GM23248 (cell line): ENCODE results near the gene SLC8A1.

Source experiments
- EZH2 ChIP-seq: fragments of 200-600 bp; sonication (generic); IDR thresholded peaks from 2 replicates; pipeline ENCODE4 v1.6.1; 2018; ENCODE audit warnings: antibody characterized with exemption, mild to moderate bottlenecking; ENCODE audit not compliant: insufficient read depth, poor library complexity, severe bottlenecking
- EZH2phosphoT487 ChIP-seq: fragments of 200-600 bp; sonication (generic); IDR thresholded peaks from 2 replicates; pipeline ENCODE4 v1.6.1; 2018; ENCODE audit warnings: antibody characterized with exemption, moderate library complexity, mild to moderate bottlenecking, low read depth; ENCODE audit not compliant: insufficient read depth

DNA sequence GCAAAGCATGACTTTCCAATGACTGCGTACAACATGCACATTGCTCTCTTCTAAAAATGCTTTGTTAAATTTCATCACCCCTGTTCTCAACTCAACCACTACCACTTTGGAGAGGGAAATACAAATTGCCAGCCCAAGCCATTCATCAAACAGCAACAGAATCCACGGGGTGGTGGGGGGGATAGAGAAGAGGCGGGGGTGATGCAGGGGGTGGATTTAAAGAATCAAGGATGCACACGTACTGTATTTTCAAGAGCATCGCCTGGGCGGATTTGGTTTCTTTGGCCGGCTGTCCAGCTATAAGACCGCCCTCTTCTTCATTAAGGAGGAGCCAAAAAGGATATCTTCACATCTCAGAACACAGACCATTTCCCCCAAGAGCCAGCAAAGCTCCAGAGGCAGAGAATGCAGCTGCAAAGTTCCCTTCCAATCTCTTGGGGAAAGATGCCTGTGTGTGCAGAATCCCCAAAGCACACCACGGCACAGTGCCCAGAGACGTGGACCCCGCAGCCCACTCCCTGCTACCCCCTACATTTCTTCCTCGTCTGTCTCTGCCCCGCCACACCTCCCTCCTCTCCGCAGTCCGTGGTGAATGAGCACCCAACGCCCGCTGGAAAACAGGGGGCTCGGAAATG lies 977 bp downstream of the SLC8A1 start:
- TF ChIP-seq EZH2 (no peak), EZH2phosphoT487 (no peak)
